Activated T-cell treated with anti-CD3 and anti-CD28 coated beads for 4 hours (primary cell): Measurements from ENCODE around the gene PARD3.
"Not testable (repeated sequence)": the region's sequence is repeated elsewhere in the genome, so short reads cannot be mapped to it uniquely, and the experiment has no call there.

Experiments
- DNase-seq: peaks from one replicate; pipeline ENCODE4 v3.0.0-alpha.2; 2020

The PARD3 gene

DNA sequence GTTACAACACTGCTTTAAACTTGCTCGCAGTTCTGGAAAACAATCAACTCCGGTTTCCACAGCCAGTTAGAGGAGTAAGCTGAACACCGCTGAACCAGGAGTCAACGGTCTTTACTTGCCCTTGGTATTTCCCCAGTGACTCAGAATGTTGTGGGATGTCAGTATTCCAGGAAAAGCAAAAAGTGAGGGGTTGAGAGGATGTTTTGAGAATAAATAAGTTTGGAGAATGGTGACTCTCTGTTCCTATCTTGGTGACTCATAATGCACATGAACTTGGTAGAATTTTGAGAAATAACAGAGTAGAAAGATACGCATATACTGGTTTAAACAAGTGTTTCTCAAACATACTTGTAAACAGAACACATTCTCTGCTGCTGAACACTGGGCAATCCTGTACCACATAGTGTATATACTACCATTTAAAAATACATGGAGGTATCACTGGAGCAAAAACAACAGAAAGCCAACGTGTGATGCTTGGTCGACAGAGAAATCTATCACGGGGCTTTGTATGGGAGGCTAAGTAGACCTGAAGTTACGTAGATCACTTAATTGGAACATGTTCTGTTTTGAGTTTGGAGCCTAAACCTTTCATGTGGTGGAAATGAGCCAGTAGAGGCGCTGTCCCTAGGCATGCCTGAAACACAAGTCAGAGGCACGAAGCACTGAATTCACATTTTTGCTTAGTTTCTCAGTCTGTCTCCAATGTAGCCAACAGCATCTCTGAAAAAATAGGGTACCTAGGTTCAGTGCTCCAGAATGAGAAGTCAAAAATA is 534.3 kb downstream of the PARD3 start:
- no peak for DNase-seq

DNA sequence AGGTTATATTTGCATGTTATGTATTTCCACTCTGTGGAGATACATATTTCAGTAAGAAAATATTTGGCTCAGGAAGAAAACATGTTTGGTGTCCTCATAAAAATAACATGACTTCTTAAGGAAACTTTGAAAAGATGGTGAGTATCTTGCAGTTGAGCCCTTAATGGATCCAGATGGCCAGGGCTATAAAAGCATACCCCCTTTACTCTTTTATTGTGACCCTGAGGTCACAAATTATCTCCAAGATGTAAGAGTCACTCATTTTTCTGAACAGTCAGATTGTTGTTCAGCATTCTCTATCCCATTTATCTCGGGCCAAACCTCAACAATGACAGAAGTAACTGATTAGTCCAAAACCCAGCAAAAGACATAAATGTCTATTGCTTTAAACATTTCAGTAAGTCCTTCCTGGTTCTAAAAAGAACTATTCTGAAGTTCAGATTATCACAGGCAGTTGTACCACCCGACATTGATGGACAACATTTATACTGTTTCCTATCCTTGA is 539.4 kb downstream of the PARD3 start:
- no peak for DNase-seq

DNA sequence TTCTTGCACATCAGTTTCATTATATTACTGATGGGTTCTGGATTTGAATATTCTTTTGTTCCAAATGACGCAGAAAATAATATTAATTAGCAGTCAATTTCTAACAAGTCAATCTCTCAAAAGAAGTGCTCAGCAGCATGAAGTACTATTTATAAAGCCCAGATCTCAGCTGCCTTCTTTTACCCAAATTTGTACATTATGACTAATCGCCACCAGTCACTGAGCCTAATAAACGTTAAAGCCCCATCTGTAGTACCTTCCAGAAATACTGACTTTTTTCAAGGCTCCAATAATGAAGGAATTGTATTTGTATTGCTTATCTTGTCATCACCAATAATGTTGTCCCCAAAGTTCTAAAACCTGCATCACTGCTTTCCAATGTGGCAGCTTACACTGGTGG is 540.2 kb downstream of the PARD3 start:
- no peak for DNase-seq

DNA sequence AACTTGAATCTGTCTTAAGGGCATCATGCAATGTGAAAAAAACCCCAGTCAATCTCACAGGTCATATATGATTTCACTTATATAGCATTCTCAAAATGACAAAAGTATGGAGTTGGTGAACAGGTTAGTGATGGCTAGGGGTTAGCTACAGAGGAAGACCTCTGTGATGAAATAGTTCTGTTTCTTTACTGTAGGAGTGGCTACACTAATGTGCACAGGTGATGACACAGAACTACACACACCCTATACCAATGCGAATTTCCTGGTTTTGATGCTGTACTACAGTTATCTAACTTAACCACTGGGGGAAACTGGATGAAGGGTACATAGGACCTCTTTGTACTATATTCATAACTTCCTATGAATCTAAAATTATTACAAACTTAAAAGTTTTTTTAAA is 541.8 kb downstream of the PARD3 start:
- DNase-seq: no peak

DNA sequence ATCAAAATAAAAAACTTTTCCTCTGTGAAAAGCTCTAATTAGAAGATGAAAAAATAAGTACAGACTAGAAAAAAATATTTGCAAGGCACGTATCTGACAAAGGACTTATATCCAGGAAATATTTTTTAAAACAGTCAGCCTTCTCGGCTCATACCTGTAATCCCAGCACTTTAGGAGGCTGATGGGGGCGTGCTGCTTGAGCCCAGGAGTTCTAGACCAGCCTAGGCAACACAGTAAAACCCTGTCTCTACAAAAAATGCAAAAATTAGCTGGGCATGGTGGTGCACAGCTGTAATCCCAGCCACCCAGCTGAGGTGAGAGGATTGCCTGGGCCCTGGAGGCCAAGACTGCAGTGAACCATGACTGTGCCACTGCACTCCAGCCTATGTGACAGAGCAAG is 542.8 kb downstream of the PARD3 start:
- DNase-seq: no peak

DNA sequence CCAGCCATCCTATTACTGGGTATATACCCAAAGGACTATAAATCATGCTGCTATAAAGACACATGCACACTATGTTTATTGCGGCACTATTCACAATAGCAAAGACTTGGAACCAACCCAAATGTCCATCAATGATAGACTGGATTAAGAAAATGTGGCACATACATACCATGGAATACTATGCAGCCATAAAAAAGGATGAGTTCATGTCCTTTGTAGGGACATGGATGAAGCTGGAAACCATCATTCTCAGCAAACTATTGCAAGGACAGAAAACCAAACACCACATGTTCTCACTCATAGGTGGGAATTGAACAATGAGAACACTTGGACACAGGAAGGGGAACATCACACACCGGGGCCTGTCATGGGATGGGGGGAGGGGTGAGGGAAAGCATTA is 546.7 kb downstream of the PARD3 start:
- DNase-seq: not testable (repeated sequence)

DNA sequence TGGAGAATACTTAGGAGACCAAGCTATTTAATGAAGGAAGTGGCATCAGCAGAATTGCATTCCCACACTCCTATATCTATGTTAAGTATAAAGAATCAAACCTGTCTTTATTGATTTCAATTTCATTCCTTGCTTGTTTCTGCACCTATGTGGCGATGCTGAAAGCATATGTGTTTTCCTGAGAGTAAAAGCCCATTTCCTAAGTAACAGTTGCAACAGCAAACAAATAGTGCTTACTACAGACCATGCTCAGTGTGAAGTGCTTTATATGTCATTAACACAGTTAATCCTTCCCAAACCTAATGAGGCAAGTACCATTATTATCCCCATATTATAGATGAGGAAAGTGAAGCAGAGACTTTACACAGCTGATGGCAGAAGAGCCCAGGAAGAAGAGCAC is 552.1 kb downstream of the PARD3 start:
- DNase-seq: no peak

DNA sequence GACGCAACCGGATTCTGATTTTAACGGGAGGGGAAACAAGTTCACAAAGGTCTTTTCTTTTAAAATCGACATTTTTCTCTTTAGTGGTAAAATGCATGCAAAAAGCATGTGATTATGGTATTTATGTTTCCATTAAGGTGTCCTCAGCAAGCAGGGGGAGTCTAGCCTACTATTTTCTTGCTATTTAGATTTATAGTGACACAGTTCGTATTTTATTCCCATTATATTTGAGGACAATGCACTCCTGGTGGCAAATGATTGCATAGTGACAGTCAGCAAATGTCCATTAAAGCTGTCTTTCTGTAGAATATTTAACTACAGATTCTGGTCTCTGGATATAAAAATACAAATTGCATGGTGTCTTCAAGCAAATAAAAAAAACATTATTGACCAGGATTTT is 554.2 kb downstream of the PARD3 start:
- no peak for DNase-seq

DNA sequence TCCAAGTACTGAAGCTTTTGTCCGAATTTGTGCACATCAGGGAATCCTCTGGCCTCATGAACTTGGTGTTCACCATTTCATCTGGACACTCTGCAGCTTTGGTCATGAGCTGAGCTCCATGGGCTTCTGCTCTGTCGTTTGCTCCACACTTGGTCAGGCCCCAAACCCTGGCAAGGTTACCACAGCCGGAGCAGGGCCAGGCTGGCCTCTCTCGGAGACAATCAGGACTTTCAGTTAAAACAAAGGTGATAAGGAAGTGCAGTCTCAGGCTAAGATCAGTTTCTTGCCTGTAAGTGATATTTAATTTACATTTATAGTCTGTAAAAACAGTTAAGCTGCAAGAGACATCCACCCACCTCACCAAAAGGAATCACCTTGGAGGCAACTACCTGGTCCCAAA is 558.9 kb downstream of the PARD3 start:
- no peak for DNase-seq

DNA sequence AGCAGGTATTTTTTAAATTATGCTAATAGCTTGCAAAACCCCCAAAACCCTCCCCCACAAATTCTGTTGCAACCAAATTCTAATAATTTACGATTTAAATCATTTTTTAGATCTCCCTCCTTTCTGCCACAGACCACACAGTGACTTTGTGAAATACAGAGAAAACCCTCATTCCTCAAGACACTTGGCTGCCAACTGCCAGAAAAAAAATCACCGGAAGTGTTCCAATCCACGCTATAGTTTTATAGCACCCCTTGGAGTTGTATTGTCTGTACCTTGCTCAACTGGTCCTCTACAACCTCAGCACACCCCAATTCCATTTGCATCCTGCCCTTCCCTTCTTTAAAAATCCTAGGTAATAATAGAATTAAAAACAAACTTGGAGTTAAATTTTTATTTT is 560.1 kb downstream of the PARD3 start:
- no peak for DNase-seq

DNA sequence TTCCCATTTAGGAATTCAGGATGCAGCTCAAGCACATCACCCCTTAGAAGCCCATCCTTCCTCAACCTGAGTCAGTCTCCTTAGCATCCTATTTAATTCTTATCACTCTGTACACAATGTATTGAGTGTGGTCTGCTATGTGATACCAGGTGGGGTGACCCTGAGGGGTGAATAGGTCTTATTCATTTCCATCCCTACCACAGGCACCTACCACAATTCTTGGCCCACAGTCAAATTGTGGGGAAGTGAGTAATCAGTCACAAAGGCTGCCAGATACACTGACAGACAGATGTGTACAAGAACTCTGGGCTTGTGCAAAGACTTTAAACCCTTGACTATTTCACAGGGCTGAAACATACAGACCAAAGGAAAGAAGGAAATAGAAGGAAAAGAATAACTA is 560.5 kb downstream of the PARD3 start:
- DNase-seq: no peak

DNA sequence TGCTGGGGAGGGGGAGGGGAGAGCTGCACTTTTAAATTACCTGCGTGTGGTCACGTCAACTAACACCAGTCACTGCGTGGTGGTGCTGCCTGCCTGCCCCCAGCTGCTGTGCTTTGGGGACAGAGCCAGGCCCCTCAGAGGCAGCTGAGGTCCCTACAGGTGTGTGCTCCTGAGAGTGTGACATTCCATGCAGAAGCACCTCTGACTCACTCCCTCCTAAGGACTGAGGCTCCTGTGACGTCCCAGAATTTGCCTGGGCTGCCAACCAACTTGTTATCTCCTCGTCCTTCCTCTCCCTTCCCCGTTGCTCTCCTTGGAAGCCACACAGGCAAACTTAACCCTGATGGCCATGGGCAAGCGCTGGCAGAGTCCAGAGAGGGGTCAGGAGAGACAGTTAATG is 563.0 kb downstream of the PARD3 start:
- no peak for DNase-seq

DNA sequence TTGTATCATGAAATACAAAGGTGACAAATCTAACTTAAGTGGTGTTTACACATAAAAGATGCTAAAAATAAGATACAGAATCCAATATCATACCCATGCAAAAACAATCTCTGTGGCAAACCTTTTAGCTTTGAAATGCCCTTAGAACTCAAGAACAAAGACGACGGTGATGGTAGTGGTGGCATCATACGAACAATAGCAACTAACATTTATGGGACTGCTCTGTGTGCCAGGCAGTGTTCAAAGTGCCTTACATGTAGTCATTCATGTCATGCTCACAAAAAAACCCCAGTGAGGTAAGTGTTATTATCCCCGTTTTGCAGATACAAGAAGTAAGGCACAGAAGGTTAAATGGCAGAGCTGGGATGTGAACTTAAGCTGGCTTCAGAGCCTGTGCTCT is 563.9 kb downstream of the PARD3 start:
- DNase-seq: no peak

DNA sequence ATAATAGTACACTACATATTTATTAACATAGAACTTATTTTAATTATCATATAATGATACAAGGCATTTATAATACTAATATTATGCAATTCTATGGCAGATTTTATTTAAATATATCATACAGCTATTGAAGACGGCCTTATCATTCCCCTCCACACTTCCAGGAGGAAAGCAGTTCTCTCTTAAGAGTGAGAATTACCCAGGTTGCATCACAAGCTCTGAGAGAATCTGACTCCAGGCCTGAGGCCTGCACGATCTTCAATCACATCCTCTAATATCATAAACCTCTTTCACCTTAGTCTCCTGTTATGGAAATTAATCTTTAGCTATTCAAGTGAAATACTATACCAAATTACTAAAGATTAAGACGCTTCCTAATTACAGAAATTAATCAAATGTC is 564.4 kb downstream of the PARD3 start:
- DNase-seq: no peak

DNA sequence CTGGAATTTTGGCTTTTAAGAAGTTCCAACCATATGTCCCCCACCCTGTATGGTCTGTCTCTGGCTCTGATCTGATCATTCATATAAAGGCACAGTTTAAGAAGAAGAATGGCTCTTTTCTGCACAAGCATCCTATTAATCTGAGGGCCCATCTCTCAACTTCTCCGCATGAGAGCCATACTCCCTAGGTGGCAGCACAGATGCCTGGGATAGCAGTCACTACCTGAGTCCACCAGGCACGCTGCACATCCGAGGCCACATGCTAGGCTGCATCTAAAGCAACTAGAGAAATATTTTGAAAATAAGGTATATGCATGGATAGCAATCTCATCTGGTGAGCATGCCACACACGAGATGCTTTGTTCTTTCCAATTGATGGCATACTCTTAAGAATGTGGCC is 565.5 kb downstream of the PARD3 start:
- DNase-seq: no peak

DNA sequence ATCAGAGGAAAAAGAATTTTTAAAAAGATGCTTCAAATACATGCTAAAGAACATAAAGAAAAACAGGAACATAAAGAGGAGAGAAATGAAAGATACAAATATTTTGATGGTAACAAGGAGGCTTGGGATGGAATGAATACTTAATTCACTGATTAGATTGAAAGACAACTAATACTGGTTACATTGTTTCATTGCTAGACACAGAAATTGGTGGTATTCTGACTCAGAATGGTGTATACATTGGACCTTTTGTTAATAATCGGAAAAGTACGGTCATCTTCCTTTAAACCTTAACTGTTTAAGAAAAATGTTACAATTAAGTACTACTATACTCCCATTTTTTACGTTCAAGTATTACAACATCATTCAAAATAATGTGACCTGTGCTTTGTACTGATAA is 567.5 kb downstream of the PARD3 start:
- no peak for DNase-seq

DNA sequence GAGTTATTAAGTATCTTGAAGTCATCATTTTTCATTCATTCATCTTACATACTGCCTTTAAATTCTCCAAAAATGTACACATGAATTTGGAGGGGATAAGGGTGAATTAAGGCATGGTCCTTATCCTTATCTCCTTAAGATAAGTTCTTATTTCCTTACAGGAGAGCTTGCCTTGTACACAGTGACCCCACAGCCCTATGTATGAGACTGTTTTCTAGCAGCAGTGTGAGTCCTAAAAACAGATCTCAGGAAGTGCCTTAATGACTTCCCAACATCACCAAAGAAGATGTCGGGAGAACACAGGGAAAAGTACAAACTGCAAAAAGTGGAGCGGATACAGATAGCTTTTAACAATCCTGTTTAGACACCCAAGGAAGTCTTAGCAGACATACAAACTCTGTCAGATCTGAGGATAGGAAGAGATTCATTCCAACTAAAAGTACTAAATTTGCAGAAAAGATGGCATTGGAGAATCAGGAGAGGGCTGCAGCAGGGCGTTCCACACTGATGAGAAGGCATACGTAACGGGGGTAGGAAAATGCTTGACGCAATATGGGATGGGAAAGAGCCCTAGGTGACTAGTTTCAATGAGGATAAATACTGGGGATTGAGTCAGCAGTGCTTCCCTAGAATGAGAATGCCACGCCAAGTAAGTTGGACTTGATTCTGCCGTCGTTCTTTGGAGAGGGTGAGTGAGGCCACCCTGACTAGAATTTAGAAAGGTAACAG is 570.2 kb downstream of the PARD3 start:
- DNase-seq: no peak

DNA sequence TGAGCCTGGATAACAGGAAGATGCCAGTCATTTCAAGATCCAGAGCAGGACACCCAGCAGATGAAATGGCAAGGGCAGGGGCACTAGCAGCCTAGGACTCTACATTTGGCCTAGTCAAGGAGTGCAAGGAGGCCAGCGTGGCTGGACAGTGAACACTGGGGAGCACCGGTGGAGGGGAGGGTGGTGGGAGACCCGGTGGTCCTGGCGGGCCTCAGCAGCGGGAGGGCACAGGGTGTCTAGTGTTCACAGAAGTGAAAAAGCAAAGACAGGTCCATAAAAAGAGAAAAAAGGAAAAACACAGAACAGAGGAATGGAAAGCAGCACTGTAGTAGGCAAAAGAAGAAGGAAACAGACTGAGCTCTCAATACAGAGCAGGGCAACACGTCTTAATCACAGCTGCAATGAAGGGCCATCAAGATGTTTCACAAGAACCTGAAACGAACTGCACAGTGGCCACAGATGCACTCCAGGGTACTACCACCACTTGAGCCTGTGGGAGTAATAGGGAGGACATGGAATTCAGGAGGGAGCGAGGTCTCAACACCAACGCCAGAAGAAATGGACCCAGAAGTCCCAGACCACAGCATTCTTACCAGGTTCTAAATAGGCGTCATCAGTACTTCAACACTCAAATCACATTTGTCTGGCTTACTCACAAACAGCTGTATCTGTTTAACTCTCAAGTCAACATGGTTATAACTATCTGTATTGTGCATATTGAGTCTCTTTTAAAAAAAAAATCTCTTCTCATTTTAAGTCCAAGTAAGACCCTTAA is 573.7 kb downstream of the PARD3 start:
- DNase-seq: no peak

DNA sequence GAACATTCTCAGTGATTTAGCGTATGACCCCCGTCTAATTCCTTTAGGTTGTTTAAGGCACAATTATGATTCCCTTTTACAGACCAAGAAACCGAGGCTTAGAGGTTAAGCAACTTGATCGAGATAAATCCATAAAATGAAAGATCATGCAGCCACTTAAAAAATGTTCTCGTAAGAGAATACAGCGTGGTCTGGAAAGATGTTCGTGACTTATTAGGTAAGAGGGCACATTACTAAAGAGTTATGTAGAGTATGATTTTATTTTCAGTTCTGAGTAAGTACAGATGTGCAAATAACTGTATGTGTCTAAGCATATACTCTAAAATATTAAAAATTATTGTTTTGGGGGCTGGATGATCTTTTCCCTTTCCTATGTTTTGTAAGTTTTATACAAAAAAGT is 575.1 kb downstream of the PARD3 start:
- DNase-seq: no peak

DNA sequence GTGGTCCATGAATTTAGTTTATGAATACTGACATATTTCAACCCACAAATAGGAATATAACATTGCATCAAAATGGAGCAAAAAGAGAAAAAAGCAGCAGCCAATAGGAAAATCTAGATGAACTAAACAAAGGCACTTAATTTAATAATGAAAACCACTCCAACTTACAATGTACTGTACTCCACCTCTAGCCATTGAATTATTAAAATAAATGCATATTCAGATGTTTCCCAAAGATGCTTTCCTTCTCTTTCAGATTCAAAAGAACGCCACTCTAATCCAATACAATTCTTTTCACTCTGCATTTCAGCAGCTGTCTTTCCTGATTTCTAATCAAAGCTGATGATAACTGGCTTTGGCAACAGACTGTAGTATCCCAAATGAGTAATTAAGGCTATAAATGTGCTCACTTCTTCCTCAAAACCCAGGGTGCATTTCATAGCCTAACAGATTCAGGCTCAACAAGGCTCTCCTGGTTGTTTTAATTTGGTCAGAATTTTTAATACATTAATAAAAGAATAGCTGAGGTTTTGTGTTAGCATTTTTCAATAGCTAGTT is 577.1 kb downstream of the PARD3 start:
- no peak for DNase-seq

DNA sequence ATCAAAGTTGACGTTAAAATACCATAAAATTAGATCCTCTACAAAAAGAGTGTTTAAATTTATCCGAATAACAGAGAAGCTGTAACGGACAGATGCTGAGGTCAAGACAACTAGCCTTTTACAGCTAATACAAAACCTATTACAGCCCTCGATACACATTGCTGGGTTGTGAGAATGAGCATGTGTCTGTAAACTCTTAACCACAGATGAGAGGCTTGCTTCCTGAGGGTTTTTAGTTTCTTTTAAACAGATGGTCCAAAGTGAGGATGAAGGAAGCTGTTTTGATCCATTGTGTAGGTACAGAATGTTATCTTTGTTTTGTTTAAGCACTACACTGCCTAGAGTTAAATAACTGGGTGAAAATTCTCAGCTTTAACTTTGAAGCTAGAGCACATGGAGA is 578.2 kb downstream of the PARD3 start:
- no peak for DNase-seq

DNA sequence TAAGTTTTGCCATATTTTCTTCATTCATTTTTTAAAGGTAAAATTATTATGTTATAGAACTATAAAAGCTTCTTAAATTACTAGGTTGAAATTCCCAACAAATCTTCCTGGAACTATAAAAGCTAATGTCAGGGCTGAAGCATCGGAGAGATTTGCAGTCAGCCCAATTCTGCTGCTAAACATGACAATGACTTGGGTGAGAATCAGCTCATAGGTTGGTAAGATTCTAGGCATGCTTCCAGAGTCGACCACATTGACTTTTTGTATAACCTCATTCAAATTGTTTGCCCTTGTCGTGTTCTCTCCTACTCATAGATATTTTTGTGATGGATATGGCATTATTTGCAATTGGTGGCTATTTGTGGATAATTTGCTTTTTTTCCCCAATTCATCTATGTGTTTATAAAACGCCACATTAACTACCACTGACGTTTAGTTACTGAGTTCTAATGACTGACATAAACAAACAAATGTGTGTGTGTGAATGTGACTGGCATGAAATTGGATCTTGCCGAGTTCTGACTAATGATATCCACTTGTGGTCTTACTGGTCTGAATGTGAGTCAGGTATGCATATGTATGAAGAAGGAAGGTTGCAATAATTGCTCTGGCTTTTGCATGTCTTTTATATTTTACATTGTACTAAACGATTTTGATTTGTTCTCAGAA is 579.8 kb downstream of the PARD3 start:
- DNase-seq: no peak

DNA sequence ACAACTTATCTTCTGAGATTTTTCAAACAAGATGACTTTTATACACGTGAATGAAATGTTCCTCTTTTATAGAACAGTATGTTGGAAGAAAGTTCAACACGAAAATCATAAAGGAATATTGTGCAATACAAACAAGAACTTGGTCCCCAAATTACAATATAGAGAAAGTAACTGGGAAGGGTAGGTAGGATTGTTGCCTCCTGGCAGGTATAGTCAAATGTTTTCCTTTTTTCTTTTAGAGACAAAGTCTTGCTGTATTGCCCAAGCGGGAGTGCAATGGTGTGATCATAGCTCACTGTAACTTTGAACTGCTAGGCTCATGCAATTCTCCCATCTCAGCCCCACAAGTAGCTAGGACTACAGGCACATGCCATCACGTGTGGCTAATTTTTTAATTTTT is 582.6 kb downstream of the PARD3 start:
- no peak for DNase-seq
